Raji (cell line): Measurements from ENCODE around the gene DPYD.

Experiments
- POLR2A ChIP-seq: IDR thresholded peaks from 2 replicates; pipeline ENCODE4 v1.6.1; 2011; ENCODE audit warnings: low read depth, low read length, control low read depth; ENCODE audit not compliant: insufficient read depth

Gene DPYD

DNA sequence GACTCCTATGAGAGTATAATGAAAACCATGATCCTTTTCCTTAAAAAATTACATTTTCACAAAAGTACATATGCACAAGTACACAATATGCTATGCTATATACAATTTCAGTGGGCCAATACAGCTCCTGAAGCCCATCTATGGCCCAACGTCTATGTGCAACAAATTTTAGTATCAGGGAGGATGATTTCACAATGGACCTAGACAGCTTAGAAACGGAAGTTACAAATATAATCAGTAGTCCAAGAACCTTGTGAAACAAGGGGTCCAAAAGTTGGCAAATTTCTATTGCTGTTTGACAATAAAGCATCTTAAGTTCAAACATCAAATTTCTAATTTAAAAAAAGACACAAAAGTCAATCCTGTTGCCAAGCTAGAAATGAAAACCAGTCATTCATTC is 87.0 kb downstream of the DPYD start:
- TF ChIP-seq POLR2A = no peak

DNA sequence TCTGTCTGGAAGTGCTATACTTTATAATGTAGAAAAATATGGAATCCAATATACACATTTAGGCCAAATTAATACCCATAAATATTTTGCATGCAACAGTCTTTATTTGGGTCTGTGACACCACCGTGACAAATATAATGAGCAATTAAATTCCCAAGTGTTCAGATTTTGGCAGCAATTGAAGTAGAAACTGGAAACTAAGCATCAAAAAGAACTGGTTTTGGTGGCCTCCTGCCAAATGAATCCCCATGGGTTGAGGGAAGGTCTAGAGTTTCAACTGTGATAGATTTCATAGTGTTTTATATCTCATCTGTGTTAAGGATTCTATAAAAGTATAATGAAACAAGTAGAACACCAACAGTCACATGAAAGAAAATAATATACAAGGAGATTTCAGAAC is 88.4 kb downstream of the DPYD start:
- no peak for TF ChIP-seq POLR2A

DNA sequence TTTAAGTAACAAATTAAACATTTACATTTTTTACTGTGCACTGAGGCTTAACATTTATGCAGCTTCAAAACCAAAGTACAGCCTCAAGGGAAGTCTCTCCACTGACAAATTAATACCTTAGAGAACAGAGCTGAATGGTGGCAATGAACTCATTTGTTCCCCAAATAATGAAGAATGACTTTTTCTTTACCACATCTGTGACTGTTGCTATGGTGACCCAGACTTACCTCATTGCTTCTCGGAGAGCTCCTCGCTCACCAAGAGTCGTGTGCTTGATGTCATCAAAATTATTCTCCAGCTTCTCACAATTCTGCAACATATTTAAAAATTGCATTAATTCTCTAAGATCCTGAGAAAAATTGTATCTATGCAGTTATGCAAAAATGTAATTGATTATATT is 92.9 kb downstream of the DPYD start:
- TF ChIP-seq POLR2A = no peak

DNA sequence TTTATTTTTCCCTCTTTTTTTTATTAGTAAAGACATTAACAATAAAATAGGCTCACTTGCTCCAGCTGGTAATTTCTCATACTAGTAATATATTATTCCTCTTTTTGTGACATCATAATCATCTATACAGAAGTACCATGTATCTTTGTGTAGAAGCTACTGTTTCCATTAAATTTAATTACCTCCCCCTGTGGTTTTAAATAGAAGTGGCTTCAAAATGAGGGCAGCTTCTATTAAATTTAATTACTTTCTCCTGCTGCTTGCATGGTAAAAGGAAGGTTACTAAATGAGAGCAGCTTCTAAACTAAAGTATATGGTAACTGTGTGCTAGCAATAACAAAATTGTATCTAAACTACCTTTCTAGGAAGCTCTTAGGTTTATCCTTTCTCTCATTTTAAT is 94.0 kb downstream of the DPYD start:
- TF ChIP-seq POLR2A = no peak

DNA sequence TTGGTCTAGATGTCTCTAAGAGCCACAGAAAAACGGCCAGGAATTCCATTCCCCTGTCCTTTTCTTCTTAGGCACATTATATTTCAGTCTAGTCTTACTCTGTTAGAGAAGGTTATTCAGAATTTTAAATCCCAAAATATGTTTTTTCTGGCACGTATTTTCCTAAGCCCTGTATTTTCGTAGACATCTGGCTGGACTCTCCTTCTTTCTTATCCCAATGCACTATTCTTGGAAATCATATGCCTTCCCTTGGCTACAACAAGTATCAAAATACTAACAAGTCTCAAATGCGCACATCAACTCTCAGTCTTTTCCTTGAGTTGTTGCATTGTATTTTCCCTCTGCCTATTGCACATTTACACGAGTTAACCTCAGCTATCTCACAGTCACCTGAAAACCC is 96.2 kb downstream of the DPYD start:
- TF ChIP-seq POLR2A = no peak

DNA sequence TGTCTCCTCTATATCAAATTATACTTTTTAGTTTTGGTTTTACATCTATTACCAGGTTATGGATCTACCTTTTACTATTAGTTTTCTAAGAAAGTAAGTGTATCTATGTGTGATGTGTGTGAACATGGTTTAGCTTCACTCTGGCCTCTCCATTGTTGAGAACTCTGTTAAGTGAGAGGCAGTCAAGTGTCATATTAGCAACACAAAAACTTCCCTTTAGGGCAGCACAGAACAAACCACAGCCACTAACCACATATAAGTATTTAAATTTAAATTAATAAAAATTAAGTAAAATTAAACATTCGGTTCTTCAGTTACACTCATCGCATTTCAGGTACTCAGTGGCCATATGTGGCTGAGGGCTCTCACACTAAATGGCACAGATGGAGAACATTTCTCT is 96.6 kb downstream of the DPYD start:
- TF ChIP-seq POLR2A = no peak

DNA sequence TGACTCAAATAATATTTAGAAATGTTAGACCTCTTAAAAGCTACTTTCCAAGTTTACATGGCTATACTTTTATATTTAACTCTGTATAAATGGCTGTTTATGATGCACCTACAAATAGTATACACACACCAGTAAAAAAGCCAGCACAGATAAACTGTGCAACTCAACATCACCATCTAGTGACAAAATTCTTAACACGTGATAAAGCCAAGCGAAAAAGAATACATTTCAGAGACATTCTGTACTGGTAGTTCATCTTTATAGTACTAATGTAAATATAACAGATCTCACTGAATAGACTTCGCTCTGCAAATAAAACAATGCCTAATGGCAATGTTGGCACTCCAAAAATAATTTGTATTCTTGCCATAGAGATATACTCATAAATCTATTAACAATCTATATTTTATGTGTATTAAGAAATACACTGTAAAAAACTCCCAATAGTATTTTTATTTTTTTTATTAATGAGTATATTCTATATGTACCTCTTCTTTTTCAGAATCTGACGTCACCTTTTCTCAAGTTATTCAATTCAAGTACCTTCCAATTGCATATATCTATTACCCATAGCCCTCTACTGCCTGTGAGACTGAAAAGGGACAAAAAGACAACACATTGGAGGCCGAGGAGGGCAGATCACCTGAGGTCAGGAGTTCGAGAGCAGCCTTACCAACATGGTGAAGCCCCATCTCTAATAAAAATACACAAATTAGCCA is 100.2 kb downstream of the DPYD start:
- no peak for TF ChIP-seq POLR2A

DNA sequence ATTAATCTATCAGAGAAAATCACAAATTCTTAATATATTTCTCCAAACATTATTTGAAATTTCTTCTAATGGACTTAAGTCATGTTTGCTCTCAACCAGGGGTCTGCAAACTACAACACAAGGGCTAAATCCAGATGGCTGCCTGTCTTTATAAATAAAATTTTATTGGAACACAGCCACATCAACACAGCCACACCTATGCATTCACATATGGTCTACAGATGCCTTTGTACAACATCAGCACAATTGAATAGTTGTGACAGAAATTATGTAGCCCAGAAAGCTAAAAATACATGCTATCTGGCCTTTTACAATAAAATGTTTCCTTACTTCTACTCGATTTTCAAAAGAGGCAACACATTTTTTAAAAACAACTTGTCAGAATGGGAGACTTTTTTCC is 103.9 kb downstream of the DPYD start:
- TF ChIP-seq POLR2A = no peak

DNA sequence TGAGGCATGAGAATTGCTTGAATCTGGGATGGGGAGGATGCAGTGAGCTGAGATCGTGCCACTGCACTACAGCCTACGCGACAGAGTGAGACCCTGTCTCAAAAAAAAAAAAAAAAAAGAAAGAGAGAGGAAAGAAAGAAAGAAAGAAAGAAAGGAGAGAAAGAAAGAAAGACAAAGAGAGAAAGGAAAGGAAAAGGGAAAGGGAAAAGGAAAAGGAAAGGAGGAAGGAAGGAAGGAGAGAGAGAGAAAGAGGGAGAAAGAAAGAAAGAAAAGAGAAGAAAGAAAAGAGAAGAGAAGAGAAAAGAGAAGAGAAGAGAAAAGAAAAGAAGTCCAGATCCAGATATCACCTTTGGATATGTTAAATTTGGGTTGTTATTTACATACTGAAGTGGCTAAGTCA is 106.0 kb downstream of the DPYD start:
- no peak for TF ChIP-seq POLR2A

DNA sequence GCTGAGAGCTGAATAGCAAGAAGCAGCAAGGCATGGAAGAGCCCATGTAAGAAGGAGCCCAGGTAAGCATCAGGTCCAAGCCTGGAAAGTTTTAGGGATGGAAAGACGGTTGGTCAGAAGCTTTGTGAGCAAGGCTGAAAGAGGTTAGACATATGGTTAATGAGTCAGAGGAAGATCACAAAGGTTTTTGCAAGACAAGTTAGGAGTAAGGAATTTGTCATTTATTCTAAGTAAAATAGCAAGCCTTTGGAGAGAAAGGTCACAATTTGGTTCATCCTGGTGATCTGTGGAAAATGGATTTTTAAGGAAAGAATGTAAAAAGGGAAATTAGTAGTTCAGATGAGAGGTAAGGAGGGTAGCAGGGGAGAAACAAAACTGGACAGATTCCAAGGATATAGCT is 106.7 kb downstream of the DPYD start:
- no peak for TF ChIP-seq POLR2A

DNA sequence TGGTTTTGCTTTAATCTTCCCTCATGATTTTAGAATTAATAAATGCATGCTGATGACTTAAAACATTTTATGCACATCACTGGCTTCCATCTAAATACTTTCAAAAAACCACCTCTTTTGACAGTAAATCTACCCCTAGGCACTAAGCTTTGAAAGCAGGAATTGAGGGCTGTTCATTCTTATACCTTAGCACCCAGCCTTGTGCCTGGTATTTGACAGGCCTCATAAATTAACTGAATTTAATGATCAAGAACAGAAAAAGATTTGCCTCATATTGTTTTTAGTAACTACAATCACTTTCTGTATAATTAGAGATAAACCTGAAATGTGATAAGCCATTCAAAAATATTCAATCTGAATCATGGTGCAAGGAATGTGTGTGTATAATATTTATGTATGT is 108.8 kb downstream of the DPYD start:
- no peak for TF ChIP-seq POLR2A

DNA sequence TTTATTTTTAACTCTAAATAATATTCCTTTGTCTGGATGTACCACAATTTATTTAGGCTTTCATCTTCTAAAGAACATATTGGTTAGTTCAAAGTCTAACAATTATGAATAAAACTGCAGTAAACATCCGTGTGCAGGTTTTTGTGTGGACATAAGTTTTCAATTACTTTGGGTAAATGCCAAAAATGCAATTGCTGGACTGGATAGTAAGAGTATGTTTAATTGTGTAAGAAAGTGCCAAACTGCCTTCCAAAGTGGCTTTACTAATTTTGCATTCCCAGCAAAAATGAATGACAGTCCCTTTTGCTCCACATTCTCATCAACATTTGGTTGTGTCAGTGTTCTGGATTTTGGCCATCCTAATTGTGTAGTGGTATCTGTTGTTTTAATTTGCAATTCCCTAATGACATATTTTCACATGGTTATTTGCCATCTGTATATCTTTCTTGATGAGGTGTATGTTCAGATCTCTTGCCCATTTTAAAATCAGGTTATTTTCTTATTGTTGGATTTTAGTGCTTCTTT is 113.8 kb downstream of the DPYD start:
- TF ChIP-seq POLR2A = no peak

DNA sequence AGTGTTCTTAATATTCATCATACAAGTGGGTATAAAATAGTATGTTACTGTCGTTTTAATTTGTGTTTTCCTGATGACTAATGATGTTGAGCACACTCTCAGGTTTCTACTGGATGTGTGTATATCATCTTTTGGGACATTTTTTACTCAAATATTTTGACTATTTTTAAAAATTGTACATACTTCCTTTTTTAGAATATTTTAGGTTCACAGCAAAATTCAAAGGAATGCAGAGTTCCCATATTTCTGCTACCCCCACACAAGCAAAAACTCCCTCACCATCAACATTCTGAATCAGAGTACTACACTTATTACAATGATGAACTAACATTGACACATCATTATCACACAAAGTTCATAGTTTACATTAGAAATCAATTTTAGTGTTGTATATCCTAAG is 114.5 kb downstream of the DPYD start:
- no peak for TF ChIP-seq POLR2A

DNA sequence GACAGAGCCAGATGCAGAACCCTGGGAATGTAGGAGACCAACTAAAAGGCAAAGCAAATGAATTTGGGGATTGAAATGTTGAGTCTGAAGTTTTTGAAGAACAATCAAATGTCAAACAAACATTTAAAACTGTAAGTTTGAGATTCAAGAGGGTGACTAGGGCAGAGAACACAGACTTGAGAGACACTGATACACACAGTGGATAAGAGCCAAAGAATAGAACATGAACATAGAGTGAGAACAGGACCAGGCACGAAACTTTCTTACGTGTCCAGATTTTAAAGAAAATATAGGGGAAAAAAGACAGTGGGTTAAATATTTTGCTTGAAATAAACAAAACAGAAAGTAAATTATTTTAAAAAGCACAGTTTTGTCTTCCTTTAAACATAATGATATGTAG is 115.7 kb downstream of the DPYD start:
- TF ChIP-seq POLR2A = no peak

DNA sequence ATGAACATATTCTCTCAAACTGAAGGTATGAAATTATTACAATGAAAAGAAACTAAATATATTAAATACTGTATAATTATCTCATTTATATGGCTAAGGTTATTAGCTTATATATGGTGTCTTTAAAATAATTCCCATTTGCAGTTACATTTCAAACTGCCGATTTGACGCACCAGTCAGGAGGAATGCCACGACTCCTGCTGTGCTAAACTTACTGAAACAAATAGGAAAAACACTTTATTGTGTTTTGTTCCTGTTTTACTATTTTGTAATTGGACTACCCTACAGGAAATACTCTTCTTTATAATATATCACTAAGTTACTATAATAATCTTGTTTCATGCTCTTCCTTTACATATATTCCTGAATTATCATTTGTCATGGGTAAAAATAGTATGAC is 117.8 kb downstream of the DPYD start:
- TF ChIP-seq POLR2A = no peak

DNA sequence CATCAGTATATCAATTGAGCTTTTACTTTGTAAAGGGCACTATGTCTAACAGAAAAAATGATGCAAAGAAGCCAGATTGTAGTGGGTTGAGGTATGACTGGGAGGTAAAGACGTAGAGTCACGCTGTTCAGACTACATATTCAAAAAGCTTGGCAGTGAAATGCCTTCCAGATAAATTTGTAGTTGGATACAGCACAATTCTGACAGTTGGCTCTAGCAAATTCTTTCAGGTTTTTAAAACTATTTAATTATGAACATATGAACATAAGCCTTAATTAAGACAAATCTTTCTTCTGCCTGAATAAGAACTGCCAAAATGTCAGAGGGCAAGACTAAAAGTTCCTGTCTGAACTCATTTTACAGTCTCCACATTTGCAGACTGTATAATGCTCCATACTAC is 118.8 kb downstream of the DPYD start:
- no peak for TF ChIP-seq POLR2A
